Measurements from ENCODE around the gene MPZ. TPM values are rescaled to one million over a fixed set of nuclear protein-coding genes. Genes with fewer than 3 reads are reported as not detected.

MPZ gene
- polyA plus RNA-seq, 3 donors: 0.16 to 9.4 TPM; not detected in 1

DNA sequence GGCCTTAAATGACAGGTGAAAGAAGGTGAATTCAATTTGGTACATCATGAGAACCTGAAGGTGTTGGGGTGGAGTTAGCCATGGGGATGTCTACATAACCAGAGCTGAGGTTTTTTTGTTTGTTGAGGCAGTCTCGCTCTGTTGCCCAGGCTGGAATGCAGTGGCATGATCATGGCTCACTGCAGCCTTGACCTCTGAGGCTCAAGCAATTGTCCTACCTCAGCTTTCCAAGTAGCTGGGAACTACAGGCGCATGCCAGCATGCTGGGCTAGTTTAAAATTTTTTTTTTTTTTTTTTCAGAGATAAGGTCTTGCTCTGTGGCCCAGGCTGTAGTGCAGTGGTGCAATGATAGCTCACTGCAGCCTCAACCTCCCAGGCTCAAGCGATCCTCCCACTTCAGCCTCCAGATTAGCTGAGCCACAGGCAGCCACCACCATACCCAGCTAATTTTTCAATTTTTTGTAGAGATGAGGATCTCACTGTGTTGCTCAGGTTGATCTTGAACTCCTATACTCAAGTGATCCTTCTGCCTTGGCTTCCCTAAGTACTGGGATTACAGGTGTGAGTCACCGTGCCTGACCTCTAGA is 1.9 kb upstream of the MPZ start:
- no peak overlapping the region for H3K4me3 ChIP-seq (replicated peaks in 1 of 3; ENCODE audit: low read depth in 2 of 3, low read length in 3 of 3)
- no peak overlapping the region for H3K4me2 ChIP-seq (replicated peaks; ENCODE audit: extremely low read depth, low read length, poor library complexity, severe bottlenecking)
- no peaks in the 10 kb centered on the region for H3K27me3 ChIP-seq (ENCODE audit: control insufficient read depth in 2 of 2, insufficient read depth in 2 of 2, low read length in 2 of 2)
- no peaks in the 10 kb centered on the region for H3K36me3 ChIP-seq (replicated peaks in 1 of 2; ENCODE audit: control insufficient read depth in 1 of 2, insufficient read depth in 2 of 2, low read length in 2 of 2)
- 100% methylated on average over 1 of the region's 4 CpGs for WGBS (ENCODE audit: insufficient coverage)
- H3K4me1 ChIP-seq (ENCODE audit: control insufficient read depth in 1 of 2, insufficient read depth in 2 of 2, low read length in 2 of 2): peaks cover 27 to 39% of the 10 kb centered on the region in 2 donors
- no peak overlapping the region for H3K4me3 Mint-ChIP-seq
- peaks cover 39% of the 10 kb centered on the region for H3K4me1 Mint-ChIP-seq
- no peak overlapping the region for H3K27ac Mint-ChIP-seq
- H3K36me3 Mint-ChIP-seq: no peaks in the 10 kb centered on the region
- intact Hi-C loops (cut with micrococcal nuclease): loop anchor here (5.0 to 10.0 kb wide), 2 partner anchors 73 to 84 kb away; partner anchors contain the start of gene TOMM40L (in 1 of the 2)
- H3K79me2 ChIP-seq (ENCODE audit: insufficient read depth, low read length): peaks cover 24% of the 10 kb centered on the region
- H3K9me3 Mint-ChIP-seq: peaks cover 0 to 3% (median 0%) of the 10 kb centered on the region in 7 donors
- no peaks in the 10 kb centered on the region for H4K20me1 ChIP-seq (ENCODE audit: insufficient read depth, low read length)
- H3K27ac ChIP-seq (ENCODE audit: low read depth in 1 of 2, low read length in 2 of 2): no peak overlapping the region
- H3K27me3 Mint-ChIP-seq (ENCODE audit: low read depth in 3 of 3): peaks cover 0 to 5% (median 1%) of the 10 kb centered on the region in 3 donors
- DNase-seq: no peak
- H2AFZ ChIP-seq (ENCODE audit: insufficient read depth, low read depth, low read length, poor library complexity, severe bottlenecking): no peak overlapping the region
- H3K9me3 ChIP-seq (replicated peaks in 1 of 2; ENCODE audit: control insufficient read depth in 1 of 2, insufficient read depth in 1 of 2, low read length in 2 of 2): no peaks in the 10 kb centered on the region
- TF ChIP-seq, protein P1, sequence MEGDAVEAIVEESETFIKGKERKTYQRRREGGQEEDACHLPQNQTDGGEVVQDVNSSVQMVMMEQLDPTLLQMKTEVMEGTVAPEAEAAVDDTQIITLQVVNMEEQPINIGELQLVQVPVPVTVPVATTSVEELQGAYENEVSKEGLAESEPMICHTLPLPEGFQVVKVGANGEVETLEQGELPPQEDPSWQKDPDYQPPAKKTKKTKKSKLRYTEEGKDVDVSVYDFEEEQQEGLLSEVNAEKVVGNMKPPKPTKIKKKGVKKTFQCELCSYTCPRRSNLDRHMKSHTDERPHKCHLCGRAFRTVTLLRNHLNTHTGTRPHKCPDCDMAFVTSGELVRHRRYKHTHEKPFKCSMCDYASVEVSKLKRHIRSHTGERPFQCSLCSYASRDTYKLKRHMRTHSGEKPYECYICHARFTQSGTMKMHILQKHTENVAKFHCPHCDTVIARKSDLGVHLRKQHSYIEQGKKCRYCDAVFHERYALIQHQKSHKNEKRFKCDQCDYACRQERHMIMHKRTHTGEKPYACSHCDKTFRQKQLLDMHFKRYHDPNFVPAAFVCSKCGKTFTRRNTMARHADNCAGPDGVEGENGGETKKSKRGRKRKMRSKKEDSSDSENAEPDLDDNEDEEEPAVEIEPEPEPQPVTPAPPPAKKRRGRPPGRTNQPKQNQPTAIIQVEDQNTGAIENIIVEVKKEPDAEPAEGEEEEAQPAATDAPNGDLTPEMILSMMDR (IDR thresholded peaks at IDR 0.05): no peak
- H3K9ac ChIP-seq (ENCODE audit: insufficient read depth, low read length, poor library complexity, severe bottlenecking): no peak overlapping the region

DNA sequence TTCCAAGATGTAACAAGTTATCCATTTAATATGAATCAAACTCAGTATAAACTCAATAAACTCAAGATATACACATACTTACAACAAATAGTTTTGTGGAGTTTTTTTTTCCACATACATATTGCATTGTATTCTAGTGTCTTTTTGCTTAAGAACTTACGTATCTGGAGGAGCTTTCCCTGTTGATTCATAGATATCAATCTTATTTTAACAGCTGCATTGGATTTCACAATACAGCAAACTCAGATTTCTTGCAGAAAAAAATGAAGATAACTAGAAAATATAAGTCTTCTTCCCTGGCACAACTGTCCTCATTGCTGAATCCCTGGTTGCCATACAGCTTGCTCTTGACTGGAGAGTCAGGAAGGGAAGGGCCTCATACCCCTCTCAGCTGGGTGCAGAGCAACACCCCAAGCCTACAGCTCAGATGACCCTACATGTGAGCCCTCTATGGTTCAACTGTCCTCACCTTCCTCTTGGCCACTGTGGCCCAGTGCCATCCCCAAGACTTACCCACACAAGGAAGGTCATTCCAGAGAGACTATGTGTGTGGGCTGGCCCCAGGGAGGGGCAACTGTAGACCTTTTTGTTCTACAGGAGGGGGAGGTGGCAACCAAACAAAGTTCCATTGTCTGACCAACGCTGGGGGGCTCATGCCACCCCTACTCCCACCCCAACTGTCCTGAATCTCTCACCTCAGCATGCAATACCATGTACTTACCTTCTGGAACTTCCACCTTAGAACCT is 1.7 kb downstream of the MPZ start:
- Mint-ChIP-seq H3K27ac (peak overlapping the region in 6 of 7 donors; percentile 19 to 98 (median 45)), H3K4me3 (no peak overlapping the region), H3K9me3 (peaks cover 0 to 2% (median 0%) of the 10 kb centered on the region in 7 donors), H3K36me3 (peaks cover 0 to 5% of the 10 kb centered on the region in 2 donors), H3K4me1 (peaks cover 51% of the 10 kb centered on the region), H3K27me3 (ENCODE audit: low read depth in 3 of 3) (peaks cover 0 to 1% (median 0%) of the 10 kb centered on the region in 3 donors)
- H3K79me2 ChIP-seq (ENCODE audit: insufficient read depth, low read length): peaks cover 29% of the 10 kb centered on the region
- intact Hi-C loops (cut with micrococcal nuclease): no loop called here
- peak overlapping the region in 1 of 2 donors; percentile 20 for H3K27ac ChIP-seq (ENCODE audit: low read depth in 1 of 2, low read length in 2 of 2)
- H3K4me1 ChIP-seq (ENCODE audit: control insufficient read depth in 1 of 2, insufficient read depth in 2 of 2, low read length in 2 of 2): peaks cover 43 to 58% of the 10 kb centered on the region in 2 donors
- TF ChIP-seq, protein P1 (IDR thresholded peaks at IDR 0.05): no peak
- H3K9me3 ChIP-seq (replicated peaks in 1 of 2; ENCODE audit: control insufficient read depth in 1 of 2, insufficient read depth in 1 of 2, low read length in 2 of 2): no peaks in the 10 kb centered on the region
- peak overlapping the region; percentile 6 for H2AFZ ChIP-seq (ENCODE audit: insufficient read depth, low read depth, low read length, poor library complexity, severe bottlenecking)
- peaks cover 5 to 8% of the 10 kb centered on the region in 2 donors for H3K36me3 ChIP-seq (replicated peaks in 1 of 2; ENCODE audit: control insufficient read depth in 1 of 2, insufficient read depth in 2 of 2, low read length in 2 of 2)
- no peak overlapping the region for H3K4me3 ChIP-seq (replicated peaks in 1 of 3; ENCODE audit: low read depth in 2 of 3, low read length in 3 of 3)
- H3K27me3 ChIP-seq (ENCODE audit: control insufficient read depth in 2 of 2, insufficient read depth in 2 of 2, low read length in 2 of 2): no peaks in the 10 kb centered on the region
- no peak for DNase-seq
- no peak overlapping the region for H3K4me2 ChIP-seq (replicated peaks; ENCODE audit: extremely low read depth, low read length, poor library complexity, severe bottlenecking)
- WGBS (ENCODE audit: insufficient coverage): no CpG with 5 or more reads among the region's 2 CpGs
- no peaks in the 10 kb centered on the region for H4K20me1 ChIP-seq (ENCODE audit: insufficient read depth, low read length)
- H3K9ac ChIP-seq (ENCODE audit: insufficient read depth, low read length, poor library complexity, severe bottlenecking): no peak overlapping the region

Measured in CD14-positive monocyte (primary cell).